ENCODE measurements around the gene EPS8.

EPS8 gene

GRCh38 chr12:15717940-15718567, 71.1 kb downstream of the EPS8 start:
- no peak overlapping the region for H3K27ac ChIP-seq
- no peak for TF ChIP-seq CTCF (IDR thresholded peaks at IDR 0.05)
- TF ChIP-seq ZFX (IDR thresholded peaks at IDR 0.05; ENCODE audit: borderline replicate concordance), result no peak

- TF ChIP-seq ZFX (IDR thresholded peaks at IDR 0.05; ENCODE audit: borderline replicate concordance), result no peak
- TF ChIP-seq CTCF (IDR thresholded peaks at IDR 0.05), result no peak
- H3K27ac ChIP-seq, result no peak overlapping the region
Measured at GRCh38 chr12:15716581-15716980, 72.6 kb downstream of the EPS8 start.

- TF ChIP-seq CTCF (IDR thresholded peaks at IDR 0.05) (no peak), ZFX (IDR thresholded peaks at IDR 0.05; ENCODE audit: borderline replicate concordance) (no peak)
- peak overlapping the region; percentile 75; the same call in 1 of the 2 replicates for H3K27ac ChIP-seq
Measured at GRCh38 chr12:15714256-15714655, 74.9 kb downstream of the EPS8 start.

GRCh38 chr12:15712823-15713660, 76.1 kb downstream of the EPS8 start:
- no peak for TF ChIP-seq ZFX (IDR thresholded peaks at IDR 0.05; ENCODE audit: borderline replicate concordance)
- no peak for TF ChIP-seq CTCF (IDR thresholded peaks at IDR 0.05)
- peak overlapping the region; percentile 75 for H3K27ac ChIP-seq

GRCh38 chr12:15712160-15712559, 77.0 kb downstream of the EPS8 start:
- TF ChIP-seq CTCF (IDR thresholded peaks at IDR 0.05) (no peak), ZFX (IDR thresholded peaks at IDR 0.05; ENCODE audit: borderline replicate concordance) (no peak)
- peak overlapping the region; percentile 75 for H3K27ac ChIP-seq

- TF ChIP-seq CTCF (IDR thresholded peaks at IDR 0.05) (no peak), ZFX (IDR thresholded peaks at IDR 0.05; ENCODE audit: borderline replicate concordance) (no peak)
- H3K27ac ChIP-seq, result peak overlapping the region; percentile 75
Measured at GRCh38 chr12:15710860-15711510, 78.2 kb downstream of the EPS8 start.

Measured in 22Rv1 (cell line).